Activated CD4-positive, alpha-beta T cell treated with anti-CD3 and anti-CD28 coated beads, Interleukin-2, amount 50 U/mL, for 4 hours (primary cell): ENCODE measurements around the gene TNFRSF25.
"Not testable (repeated sequence)": the region's sequence is repeated elsewhere in the genome, so short reads cannot be mapped to it uniquely, and the experiment has no call there.

Source experiments
- DNase-seq, 2 experiments: peaks; one replicate each; pipeline ENCODE4 v3.0.0-alpha.2; 2020

TNFRSF25 gene

DNA sequence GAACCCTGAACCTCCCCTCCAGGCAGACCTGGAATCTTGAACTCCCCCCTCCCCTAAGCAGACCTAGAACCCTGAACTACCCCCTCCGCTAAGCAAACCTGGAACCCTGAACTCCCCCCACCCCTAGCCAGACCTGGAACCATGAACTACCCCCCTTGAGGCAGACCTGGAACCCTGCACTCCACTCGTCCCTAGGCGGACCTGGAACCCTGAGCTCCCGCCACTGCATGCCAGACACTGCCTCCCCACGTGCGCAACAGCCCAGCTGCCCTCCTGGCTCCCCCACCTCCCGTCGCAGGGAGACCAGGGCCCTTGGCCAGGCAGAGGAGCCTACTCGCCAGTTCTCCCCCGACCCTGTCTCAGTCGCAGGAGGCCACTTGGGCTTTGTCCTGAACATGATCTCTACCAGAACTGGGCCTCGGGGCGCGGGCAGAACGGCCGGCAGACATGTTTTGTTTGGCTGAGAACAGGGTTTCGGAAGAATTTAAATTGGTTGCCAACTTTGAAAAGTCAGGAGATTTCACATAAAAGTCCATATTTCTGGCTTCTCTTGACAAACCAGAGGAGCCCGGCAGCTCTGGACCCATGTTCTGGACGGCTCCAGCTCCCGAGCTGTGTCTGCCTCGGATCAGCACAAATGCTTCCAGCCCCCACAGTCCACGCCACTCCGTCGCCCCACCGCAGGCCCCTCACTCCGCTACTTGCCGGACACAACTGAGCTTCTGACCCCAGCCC, 34.7 kb upstream of the TNFRSF25 start:
- no peak for DNase-seq

DNA sequence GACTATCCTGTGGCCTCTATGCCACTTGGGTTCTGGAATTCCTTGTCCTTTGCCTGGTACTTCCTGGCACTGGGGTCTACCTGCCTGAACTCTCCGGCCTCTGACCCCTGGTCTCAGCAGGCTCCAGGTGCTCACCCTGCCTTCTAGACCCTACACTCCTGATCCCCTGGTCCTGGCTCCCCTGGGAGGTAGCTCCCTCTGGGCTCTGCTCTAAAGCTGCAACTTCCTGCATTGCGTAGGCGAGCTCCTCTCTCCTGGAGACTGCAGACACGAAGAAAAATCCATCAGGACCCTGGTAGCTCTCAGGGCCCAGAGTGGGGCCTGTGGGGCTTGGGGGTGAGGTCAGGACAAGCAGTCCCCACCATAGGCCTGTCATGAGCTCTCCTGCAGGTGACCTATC, 33.3 kb upstream of the TNFRSF25 start:
- DNase-seq: no peak

DNA sequence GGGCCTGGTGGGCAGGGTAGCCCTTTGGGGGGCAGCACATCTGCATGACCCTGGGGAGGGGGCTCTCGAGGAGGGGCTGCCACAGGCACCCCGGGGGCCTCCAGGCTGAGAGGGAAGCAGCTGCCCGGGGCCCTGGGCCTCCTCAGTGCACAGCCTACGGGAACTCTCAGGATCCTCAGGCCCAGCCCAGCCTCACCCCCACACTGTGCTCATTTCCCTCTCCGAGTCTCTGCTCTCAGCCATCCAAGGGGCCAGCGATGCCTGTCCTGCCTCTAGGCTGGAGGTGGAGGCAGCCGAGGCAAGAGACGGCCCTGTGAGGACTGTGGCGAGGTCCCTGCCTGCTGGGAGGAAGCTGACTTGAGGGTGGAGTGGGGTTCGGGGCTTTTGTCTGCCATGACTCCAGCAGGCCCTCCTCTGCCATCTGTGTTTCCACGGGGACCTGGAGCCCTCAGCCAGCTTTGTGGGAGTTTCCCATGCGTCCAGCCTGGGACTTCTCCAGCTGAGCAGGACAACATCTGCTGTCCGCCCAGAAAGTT, 32.7 kb upstream of the TNFRSF25 start:
- no peak for DNase-seq

DNA sequence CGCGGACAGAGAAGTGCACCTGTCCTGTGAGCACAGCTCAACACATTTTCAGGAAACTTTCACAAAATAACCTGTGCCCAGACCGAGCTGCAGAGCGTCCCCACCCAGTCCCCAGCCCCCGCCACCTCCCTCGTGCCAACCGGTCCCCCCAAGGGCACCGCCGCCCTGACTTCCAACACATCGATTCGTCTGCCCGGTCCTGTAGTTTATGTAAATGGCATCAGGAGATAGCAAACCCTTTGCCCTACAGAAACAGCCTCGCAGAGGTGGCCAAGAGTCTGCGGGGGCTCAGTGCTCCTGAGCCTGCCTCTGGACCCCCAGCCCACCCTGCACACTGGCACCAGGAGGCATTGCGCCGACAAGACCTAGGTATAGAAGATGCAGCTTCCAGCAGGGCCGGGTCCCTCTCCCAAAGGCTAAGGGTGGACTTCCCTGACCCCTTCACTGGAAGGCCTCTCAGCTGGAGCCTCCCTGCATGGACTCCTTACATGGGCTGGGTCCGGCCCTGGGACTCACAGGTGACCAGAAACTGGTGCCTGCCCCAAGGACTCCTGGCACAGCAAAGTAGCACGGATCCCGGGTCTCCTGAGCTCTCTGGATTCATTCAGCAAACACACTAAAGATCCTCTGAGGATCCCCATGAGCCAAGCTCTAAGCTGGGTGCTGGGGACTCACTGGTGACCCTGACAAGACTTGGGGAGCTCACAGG, 32.0 kb upstream of the TNFRSF25 start:
- no peak for DNase-seq

DNA sequence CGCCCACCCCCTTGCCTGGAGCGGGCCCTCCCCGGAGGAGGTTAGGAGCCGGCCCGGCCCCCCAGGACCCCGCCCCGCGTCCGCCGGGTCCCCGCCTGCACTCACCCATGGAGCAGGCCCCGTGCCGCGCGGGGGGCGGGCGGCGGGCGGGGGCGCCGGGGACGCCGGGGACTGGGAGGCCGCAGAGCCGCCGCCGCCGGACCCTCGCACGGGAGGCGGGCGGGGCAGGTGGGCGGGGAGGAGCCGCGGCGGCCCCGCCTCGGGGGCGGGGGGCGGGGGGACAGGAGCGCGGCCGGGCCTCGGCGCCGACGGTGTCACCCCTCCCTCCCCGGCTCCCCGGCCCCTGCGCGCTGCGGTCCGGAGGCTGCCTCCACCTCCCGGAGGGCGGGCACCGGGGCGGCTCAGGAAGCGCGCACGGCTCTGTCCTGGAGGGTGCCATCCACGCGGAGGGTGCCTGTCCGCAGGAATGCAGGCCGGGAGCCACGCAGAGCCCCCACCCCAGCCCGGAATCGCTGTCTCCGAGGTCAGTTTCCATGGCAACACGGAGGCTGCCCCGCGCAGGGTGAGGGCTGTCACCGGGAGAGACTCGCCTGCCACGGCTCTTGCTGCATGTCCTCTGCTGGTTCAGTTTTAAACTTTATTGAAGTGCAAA, 31.4 kb upstream of the TNFRSF25 start:
- DNase-seq: peak in 1 of 2 experiments; percentile 25

DNA sequence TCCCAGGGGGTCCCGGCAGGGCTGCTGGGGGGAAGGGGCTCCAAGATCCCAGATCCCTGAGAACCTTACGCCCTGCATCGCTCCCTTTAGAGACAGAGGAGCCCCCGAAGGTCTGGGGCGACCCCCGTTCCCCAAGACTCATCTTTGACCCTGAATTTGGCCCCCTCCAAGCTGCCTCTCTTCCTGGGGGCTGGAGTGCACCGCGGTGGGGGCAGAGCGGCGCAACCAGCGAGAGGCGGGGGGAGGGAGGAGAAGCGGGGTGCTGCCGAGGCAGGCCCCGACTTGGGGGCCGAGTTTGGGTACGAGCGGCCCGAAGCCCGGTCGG, 30.9 kb upstream of the TNFRSF25 start:
- no peak for DNase-seq

DNA sequence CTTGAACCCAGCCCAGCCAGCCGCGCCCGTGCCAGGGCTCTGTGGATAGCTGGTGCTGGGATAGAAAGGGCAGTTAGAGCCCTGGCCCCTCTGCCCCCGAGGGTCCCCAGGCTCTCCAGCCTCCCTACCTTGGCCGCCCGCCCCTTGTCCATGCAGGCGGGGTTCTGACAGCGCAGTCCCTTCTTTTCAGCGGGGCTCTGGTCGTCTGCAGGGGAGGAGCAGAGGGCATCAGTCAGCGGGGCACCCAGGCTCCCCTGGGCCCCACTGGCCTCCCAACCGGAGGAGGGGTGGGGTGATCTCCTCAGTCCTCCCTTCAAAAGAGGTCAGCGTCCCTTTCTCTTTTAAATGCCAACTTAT, 30.4 kb upstream of the TNFRSF25 start:
- no peak for DNase-seq

DNA sequence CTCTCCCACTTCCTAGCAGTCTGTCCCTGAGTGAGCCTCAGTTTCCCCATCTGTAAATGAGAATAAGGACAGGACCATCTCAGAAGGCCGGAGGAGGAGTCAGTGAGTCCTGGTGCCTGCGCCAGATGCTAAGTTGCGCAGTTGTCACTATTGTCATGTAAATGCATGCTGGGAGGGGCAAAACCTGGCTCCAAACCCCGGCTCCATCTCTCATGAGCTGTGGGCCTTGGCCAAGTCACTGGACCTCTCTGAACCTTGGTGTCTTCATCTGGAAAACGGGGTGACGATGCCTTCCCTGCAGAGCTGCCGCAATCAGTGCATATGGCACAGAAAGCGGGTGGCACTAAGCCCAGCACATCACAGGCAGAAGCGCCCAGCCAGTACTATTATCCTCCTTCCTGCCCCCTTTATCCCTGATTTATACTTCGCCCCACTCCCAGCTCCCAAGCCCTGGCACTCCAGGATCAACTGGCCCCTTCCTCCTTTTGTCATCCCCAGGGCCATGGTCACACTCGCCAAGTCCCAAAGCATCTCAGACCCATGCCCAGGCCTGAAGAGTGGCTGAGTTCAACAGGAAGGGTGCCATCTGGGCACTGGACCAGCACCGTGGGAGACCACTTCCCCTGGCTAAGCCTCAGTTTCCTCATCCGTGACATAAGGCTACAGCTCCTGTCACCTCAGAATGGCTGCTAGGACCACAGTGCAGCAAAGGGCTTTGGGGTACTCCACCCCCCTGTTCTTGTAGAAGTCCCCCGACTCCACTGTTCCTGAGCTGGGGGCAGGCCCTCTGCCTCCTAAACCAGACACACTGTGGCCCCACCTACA, 29.8 kb upstream of the TNFRSF25 start:
- no peak for DNase-seq

DNA sequence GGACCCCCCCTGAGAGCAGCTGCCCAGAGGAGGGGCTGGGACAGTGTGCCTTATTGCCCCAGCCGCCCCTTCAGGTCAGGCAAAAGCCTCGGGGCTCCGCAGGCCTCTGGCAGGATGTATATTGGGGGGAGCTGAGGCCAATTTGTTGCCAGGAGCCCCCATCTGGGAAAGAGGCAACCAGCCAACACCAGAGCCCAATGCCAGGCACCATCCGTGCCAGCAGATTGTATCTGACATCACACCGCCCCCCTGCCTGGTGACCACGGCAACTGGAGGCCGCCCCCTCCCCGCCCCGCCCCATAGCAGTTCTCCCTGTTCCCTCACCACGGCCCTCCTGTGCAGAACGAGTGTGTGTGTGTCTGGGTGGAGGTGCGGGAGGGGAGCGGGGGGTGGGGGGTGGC, 29.1 kb upstream of the TNFRSF25 start:
- DNase-seq: no peak

DNA sequence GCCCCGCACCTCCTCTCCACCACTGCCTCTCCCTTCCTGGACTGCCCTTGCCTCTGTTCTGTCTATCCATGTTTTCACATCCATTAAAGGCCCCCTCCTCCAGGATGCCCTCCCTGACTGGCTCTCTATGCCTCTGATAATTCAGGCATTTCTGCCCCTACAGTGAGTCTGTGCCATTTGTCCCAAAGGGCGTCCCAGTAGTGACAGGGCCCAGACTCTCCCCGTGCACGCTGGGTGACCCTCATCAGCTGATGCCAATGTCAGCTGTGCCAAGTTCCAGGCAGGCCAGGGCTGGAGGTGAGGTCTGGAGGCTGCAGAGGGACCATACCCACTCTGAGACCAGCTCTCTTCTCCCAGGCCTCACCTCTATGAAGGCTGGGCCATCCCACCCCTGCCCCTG, 28.7 kb upstream of the TNFRSF25 start:
- no peak for DNase-seq

DNA sequence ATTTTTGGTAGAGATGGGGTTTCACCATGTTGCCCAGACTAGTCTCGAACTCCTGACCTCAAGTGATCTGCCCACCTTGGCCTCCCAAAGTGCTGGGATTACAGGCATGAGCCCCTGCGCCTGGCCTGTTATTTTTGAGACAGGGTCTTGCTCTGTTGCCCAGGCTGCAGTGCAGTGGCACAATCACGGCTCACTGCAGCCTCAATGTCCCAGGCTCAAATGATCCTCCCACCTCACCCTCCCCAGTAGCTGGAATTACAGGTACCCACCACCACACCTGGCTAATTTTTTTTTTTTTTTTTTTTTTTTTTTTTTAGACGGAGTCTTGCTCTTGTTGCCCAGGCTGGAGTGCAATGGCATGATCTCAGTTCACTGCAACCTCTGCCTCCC, 27.9 kb upstream of the TNFRSF25 start:
- DNase-seq: not testable (repeated sequence)

DNA sequence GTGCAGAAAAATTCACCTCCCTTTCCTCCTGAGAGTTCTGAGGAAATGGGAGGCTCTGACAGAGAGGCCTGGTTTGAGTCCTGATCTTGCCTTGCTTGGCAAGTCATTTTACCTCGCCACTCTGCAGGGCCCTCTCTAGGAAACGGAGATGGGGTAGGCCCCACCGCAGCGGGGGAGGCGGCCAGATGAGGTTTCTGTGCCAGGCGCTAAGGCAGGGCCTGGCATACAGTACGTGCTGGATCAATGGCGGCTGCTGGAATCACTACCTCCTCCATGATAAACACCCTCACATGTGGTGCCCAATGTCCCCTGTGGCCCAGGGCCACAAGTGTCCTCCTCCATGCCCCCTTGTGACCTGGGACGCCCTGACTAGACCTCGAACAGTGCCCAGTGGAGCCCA, 26.0 kb upstream of the TNFRSF25 start:
- no peak for DNase-seq

DNA sequence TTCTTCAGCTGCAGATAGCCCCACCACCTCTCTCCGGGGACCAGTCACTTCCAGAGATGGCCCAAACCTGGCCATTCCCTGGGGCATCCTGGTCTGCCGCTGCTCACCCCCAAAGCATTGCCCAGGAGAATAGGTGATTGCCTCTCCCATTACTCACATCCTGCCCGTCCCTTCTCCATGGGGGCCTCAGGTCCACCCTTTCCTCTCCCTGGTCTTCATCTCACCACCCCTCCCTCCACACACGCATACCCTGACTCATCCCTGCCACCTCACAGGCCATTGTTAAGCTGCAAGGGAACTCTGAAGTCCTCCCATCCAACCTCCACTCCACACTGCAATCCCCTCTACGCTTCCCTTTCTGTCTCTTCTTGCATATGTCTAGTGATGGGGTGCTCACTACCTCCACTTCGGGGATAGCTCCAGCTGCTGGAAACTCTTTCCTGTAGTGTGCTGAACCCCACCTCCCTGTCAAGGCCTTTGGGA, 25.5 kb upstream of the TNFRSF25 start, which contains the start of gene PLEKHG5:
PLEKHG5 (minus strand) TSS at position 188 of the 483 bp plus-strand sequence. CDS start 14,096 bp downstream, outside the sequence.
- no peak for DNase-seq

DNA sequence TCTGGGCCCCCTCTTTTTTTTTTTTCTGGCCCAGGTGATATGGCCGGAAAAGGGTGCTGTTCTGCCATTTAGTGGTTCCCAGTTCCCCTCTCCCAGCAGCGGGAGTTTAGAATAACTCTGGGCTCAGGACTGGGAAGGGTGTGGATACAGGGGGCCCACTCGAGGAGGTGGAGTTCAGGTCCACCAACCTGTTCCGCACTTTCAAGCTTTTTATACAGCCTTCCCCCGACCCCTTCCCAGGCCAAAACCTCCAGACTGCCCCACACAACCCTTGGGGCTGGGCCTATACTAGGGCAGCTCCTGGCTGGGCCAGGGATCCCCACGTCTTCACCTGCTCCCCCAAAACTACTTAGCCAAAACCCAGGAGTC, 25.1 kb upstream of the TNFRSF25 start:
- DNase-seq: no peak

DNA sequence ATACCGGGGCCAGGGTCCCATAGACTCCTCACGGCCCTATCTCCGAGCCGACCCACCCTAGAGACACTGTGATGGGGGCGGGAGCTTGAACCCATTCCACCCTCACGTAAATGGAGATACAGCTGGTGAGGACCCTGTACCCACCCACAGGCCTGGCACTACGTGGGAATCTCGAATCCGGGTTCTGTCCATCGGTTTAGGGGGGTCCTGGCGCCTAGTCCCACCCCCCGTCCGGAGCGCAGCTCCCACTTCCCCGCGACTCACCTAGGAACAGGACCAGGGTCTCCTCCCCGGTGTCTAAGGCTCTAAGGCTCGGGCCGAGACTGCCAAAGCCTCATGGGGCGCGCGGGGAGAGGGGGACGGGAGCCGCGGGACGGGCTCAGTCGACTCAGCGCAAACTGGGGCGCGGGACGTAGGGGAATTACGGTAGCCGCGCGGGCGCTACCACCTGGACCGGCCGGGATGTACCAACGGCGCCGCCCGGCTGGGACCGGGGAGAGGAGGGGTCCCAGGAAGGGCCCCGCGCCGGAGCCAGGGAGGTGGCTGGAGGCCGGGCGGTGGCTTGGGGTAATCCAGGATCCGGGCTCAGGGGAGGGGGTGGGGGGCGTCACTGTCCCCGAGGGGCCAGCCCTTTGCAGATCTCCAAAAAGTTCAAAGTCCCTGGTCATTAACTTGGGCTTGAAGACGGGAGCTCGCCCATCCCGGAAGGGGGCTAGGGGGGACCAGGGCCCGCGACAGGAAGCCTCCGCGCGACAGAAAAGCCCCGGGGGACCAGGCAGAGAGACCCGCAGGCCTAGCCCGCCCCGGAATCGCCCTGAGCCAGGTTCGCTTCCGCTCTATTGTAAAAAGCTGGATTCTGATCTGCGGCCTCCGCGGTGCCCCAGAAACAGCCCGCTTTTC, 24.5 kb upstream of the TNFRSF25 start:
- peak; percentile 36 to 37 for DNase-seq

DNA sequence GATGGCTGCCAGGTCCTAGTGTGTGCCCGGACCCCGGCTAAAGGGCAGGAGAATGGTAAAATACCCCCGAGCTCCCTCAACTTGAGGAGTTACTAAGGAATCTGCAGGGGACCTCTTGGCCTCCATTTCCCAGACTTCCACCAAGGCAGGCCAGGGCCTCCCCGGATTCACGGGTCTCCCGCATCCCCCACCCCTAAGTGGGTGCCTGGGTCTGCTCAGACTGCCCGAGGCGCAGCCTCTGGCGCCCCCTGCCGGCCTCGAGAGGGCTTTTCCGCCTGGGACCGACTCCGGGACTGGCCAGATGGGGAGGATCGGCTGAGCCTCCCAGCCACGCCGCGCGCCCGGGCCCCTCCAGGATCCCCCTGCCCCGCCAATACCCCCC, 23.8 kb upstream of the TNFRSF25 start:
- DNase-seq: peak; percentile 69 to 71

DNA sequence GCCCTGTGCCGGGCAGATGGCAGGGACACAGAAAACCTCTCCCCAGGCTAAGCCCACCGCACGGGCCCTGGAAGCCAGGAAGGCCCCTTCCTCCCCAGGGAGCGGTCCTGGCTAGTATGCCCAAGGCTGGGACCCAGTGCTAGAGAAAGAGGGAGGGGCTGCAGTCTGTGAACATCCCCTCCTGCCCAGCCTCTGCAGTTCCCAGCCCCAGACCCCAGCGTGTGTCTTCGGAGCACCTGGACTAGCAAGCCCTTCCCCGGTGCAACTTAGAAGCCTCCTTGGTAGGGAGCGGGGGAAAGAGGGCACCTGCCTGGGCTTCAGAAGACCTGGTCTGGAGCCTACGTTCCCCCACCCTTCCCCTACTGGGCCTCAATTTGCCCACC, 23.4 kb upstream of the TNFRSF25 start:
- no peak for DNase-seq

DNA sequence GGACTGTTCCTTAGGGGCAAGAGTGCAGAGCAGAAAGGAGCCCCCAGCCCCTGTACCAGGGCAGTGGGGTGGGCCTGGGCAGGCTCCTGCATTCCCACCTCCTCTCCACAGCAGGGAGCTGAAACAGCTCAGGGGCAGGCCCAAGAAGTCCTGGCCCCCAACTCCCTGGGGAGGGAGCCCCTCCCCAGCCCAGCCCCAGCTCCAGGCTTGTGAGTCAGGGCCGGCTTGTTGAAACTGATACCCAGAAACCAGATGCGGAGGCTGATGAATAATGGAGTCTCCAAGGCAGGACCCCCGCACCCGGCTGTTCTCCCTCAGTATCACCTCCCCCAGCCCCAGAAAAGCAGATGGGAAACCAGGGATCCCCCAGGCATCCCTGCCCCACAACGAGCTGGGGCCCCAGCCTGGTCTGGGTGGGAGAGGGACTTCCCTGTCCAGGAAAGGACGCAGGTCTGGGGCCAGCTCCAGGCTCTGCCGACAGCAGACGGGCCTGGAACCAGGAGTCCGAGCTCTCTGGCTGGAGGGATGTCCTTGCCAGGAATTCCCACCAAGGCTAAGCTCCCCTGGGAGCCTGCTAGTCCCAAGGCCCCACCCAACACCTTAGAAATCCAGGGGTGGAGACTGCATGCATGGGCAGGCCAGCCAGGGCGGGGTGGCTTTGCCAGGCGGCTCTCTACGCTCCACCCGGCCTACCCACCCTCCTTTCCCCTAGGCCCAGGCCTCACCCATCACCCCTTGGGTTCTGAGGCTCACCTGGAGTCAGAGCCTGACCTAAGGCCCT, 22.8 kb upstream of the TNFRSF25 start:
- DNase-seq: no peak

DNA sequence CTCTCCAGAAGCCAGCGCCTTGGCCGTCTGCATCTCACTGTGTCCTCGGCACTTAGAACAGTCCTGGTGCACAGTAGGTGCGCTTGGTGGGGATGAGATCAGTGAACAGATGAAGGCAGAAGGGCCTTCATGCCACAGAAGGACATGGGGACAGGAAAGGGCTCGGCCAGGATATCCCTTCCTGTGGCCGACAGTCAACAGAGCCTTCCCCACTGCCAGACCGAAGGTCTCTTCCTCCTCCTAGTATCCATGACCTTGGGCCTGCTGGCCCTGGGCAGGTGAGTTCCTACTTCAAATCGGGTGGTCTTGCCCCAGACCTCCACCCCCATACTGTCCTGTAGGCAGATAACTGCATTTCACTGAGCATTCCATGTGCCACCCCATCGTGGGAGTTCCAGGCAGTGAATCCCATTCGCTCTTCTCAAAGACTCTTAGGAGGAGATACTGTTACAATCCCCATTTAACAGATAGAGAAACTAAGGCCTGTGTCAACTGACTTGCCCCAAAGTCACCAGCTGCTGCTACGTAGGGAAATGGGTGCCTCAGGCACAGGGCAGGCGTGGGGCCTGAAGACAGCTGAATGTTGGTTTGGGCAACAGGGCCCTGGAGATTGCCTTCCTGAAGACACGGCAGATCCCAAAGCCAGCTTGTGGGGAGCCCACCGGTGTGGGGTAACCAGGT, 22.0 kb upstream of the TNFRSF25 start:
- no peak for DNase-seq

DNA sequence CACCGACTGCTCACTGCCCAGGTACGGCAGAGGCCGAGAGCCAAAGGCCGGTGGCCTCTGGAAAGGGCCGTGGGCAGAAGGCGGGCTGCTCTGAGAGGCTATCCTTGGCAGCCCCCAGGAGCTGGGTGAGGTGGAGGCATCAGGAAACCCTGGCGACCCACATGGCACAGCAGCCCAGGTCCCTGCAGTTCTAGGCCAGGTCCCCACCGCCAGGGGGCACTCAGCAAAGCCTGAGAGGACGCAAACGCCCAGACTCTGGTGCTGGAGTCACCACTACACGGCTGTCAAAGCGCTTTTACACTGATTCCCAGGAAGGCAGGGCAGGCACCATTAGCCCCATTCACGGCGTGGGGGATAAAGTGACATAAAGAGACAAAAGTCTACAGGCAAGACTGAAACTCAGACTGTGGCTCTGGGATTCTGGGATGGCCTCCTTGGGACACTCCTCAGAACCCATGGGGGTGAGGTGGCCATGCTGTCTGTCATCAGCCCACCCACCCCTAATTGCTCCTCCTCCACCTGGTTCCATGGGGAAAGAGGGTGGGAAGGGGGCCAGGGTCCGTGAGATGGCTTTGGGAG, 20.5 kb upstream of the TNFRSF25 start:
- peak; percentile 88 to 91 for DNase-seq
